Measurements from ENCODE around the gene CKS1B.

CKS1B gene

GRCh38 chr1:154974102-154974807 lies at the start of gene CKS1B:
TSS of gene CKS1B (plus strand) at chr1:154974681. CDS start at chr1:154974746, 65 bp downstream.
- DNase-seq (ENCODE audit: low read depth), result peak; percentile 93

- no peak for DNase-seq (ENCODE audit: low read depth)
Measured at GRCh38 chr1:154925335-154926170, 48.9 kb upstream of the CKS1B start.

DNA sequence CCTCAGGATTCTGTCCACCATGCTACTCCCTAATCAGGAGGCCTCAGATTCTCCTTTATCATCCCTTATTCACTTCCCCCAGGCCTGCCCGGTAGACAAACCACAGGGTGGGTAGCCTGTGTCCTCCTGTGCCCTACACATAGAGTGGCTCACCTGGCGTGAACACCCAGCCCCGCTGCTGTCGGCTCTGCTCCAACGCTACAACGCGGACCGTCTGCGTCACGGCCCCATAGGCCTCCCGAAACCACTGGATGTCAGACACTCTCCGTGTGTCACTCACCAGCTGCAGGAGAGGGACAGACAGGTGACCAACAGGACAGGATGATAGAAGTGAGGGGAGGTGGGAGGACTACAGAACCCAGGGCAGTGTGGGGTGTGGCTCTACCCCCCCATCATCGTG lies 48.3 kb upstream of the CKS1B start:
- no peak for DNase-seq (ENCODE audit: low read depth)

GRCh38 chr1:154931940-154932487 lies 42.5 kb upstream of the CKS1B start:
- no peak for DNase-seq (ENCODE audit: low read depth)

DNA sequence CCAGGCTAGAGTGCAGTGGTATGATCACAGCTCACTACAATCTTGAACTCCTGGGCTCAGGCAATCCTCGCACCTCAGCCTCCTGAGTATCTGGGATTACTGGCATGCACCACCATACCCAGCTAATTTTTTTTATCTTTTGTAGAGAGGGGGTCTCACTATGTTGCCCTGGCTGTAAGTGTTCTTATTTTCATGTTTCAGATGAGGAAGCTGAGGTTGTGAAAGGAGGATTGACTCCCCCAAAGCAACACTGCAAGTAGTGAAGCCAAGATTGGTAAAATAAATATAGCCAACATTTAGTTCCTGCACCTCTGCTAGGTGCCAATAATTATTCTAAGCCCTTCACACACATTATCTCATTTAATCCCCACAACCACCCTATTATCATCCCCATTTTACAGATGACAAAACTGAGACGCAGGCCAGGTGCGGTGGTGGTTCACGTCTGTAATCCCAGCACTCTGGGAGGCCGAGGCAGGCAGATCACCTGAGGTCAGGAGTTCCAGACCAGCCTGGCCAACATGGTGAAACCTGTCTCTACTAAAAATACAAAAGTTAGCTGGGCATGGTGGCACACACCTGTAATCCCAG lies 40.0 kb upstream of the CKS1B start:
- no peak for DNase-seq (ENCODE audit: low read depth)

DNA sequence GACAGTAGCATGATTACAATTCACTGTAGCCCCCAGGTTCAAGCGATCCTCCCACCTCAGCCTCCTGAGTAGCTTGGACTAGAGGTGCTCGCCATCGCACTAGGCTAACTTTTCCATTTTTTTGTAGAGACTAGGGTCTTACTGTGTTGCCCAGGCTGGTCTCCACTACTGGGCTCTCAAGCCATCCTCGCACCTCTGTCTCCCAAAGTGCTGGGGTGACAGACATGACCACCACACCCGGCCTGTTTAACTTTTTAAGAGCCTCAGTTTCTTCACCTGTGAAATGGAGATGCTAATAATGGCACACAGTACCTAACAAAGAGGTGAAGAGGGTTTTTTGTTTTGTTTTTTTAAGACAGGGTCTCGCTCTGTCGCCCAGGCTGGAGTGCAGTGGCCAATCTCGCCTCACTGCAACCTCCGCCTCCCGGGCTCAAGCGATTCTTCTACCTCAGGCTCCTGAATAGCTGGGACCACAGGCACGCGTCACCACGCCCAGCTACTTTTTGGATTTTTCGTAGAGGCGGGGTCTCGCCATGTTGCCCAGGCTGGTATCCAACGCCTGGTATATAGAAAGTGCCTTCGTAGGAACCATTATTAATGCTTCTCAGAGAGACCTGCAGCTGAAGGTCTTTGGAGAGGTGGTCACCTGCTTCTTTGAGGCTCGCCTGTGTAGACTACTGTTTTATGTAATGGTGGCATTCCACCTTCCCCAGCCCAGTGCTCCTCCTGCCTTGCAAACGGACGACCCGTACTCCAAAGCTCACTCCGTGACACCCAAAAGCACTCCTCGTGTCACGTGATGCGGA lies 38.5 kb upstream of the CKS1B start:
- DNase-seq (ENCODE audit: low read depth), result no peak

- DNase-seq (ENCODE audit: low read depth), result peak; percentile 93
Measured at GRCh38 chr1:154936555-154937084, 37.9 kb upstream of the CKS1B start, which contains the start of gene PMVK. TSS of gene PMVK (minus strand) at chr1:154936719. CDS start at chr1:154936685, 34 bp downstream.

DNA sequence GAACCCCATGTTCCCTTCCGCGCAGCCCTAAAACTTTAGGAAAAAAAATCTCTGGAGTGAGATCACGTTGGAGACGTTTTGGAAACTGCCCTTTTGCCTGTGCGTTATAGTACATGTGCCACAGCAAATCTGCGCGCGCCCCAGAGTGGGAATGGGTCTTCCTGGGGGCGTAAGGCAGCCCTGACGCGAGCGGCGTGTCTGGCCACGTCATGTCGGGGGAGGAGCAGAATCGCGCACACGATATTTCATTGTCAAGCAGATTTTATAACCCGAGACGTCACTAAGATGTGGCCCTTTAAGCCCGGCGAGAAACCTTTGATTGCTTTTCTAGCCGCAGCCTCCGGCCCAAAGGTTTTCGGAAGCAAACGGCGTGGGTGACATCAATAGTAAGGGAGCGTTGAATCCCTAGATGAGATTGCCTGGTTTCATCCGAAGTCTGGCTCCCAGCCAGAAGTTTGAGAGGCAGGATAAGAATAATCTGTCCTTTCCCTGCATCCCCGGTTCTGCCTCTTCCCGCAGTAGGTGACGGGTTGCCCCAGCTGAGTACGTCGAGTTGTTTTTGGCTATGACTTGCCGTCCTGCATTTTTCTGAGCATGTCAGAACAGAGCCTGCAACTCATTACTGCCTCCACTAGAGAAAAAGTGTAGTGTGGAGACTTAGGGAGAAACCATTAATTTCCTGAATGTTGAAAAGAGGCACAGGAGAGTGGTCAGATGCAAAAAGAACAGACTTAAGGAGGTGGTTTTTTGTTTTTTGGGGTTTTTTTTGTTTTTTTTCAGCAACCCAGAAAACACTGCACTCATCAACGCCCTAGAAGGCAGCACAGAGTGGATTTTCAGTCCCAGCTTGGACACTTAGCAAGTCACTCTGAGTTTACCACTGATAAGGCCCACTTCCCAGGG lies 37.1 kb upstream of the CKS1B start:
- DNase-seq (ENCODE audit: low read depth), result peak; percentile 82

- no peak for DNase-seq (ENCODE audit: low read depth)
Measured at GRCh38 chr1:154937988-154938386, 36.5 kb upstream of the CKS1B start.

GRCh38 chr1:154938604-154939399 lies 35.7 kb upstream of the CKS1B start:
- DNase-seq (ENCODE audit: low read depth), result no peak

DNA sequence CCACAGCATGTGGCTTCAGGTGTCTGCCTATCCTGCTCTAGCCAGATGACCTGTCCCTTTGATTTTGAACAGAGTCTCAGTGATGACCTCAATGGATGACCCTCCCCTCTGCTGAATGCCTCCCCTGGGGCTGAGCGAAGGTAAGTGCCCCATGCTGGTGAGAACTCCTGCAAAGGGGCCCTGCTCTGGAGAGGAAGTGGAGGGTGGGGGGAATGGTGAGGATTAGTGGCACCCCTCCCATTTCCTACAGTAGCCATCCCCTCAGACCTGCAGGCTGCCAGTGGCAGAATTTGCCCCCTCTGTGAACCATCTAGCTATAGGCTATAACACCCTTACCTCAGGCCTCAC lies 34.3 kb upstream of the CKS1B start:
- DNase-seq (ENCODE audit: low read depth), result no peak

DNA sequence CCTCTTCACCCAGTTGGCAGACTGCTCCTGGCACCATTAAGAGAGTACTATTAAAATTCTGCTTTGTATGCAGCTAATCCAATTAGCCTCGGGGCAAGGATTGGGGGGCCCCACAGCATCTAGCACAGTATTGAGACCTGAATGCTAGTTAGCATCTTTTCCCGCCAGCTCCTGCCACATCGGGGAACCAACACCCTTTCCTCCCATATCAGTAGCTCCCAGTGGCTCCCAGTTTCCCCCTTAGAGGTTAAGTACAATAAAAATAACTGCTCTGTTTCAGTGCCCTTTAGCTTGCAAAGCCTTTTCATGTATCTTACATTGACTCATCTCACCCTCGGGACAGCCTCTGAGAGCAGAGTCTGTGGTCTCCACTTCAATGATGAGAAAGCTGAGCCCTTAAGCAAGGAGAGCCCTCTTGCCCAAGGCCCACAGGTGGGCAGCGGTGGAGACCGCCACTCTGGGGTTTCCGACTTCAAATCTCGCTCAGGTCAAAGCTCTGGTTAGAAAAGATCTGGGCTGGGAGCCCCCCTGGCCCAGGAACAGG lies 33.8 kb upstream of the CKS1B start:
- DNase-seq (ENCODE audit: low read depth), result no peak

DNA sequence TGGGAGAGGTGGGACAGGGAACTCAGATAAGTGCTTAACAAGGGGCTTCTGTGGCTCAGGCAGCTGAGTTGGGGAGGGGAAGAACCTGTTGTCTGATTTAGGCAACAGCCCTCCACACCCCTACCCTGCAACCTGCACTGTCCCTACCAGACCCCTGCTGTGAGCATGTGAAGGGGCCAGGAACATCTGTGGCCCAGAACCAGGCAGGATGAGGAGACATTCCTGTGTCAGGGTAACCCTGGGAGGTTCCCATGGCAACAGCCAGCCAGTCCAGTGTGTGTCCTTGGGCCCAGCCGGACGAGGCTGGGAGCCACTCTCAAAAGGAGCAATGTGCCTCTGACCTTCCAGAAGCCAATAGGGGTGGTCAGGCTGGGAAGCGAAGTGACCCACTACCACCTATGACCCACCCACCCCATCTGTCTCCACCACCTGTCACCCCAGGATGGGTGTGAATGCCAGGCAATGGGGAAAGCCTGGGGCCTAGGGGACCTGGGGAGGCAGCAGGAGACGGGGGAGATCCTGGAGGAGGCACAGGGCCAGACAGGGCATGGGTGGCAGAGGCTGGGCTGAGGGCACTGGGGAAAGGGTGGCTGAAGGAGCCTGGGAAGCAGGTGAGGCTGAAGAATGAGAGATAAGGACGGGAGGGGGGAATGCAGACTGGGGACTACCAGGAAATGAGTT lies 33.0 kb upstream of the CKS1B start:
- no peak for DNase-seq (ENCODE audit: low read depth)

- no peak for DNase-seq (ENCODE audit: low read depth)
Measured at GRCh38 chr1:154943649-154944400, 30.7 kb upstream of the CKS1B start.

GRCh38 chr1:154944401-154945159 lies 29.9 kb upstream of the CKS1B start:
- no peak for DNase-seq (ENCODE audit: low read depth)

DNA sequence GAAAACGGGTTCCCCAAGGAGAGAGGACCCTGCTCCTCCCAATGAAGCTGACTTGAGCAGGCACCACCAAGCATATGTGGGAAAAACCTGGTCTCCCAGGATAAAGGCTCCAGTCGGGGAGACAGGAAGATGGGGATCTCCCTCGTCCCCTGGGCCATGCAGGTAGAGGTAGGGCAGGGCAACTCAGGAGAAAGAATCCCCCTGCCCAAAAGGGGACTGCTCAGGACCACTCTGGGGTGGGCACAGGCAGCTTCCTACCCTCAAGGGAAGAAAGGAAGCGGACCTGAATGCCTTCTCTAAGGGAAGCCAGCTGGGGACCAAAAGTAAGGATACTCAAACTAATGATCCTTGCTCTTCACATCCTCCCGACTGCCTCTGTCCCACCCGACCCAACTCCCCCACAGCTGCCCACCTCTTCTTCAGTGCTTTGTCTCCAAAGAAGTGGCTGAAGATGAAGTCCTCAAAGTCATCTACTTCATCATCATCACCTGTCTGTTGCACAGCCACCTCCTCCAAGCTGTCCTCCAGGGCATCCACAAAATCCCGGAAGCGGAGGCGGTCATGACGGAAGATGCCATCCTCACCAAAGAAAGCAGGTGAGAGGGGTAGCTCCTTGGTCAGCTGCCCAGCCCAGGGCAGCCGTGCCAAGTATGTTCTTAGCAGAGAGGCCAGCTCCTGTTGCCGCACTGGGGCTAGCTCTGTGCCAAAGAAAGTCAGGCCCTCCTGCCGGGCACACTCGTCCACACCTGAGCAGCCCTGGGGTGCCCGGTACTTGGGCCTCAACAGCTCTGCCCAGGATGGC lies 29.1 kb upstream of the CKS1B start:
- DNase-seq (ENCODE audit: low read depth), result no peak
